Measurements from ENCODE around the gene RNF123.
"Not testable (repeated sequence)": the region's sequence is repeated elsewhere in the genome, so short reads cannot be mapped to it uniquely, and the experiment has no call there.

Gene RNF123

DNA sequence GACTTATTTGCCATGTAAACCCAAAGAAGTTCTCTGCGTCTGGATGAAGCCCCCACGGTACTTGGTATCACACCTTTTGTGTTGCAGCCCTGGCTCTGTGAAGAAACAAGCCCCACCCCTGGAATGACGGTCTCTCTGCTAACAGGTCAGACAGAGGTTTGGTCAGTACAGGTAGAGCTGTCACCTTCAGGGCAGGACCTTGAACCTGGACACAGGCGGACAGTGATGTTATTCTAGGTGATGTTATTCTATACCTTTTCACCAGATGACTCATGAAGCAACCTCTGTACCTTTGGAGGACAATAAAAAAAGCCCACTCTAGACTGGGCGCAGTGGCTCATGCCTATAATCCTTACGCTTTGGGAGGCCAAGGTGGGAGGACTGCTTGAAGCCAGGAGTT, 45.4 kb downstream of the RNF123 start:
- DNase-seq = no peak

DNA sequence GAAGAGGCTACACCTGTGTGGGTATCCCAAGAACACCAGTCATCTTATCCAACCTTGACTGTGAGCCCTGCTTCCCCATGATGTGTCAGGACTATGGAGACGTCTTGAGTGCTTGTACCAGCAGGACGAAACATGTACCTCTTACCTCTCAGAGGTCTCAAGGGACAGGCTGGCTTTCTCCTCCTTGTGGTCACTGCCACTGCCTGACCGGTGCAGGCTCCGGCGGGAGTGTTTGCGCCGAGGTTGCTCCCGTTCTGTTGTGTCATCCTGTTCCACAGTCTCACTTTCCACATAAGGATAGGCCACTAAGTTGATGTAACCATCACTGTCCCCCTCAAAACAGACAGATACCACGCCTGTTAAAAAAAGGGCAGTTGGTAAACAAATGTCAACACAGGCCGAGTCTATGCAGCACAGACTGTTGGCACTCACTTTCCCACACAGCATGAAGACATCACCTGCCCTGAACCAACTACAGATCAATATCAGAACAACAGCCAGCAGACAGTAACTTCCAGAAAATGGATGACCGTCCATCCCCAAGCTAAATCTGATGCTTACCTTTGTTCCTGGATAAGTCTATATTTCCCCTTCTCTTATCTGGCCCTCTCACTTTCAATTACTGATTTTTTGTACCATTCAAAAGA, 48.8 kb downstream of the RNF123 start:
- DNase-seq = no peak

DNA sequence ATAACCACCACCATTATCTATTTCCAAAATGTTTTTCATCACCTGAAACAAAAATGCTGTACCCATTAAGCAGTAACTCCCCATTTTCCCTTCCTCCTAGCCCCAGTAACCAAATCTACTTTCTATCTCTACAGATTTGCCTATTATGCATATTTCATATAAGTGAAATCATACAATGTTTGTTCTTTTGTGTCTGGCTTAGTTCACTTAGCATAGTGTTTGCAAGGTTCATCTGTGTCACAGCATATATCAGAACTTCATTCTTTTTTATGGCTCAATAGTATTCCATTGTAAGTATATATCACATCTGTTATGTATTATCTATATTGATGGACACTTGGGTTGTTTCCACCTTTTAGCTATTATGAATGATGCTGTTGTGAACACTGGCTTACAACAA, 51.1 kb downstream of the RNF123 start:
- no peak for DNase-seq

GRCh38 chr3:49745986-49746385, 56.6 kb downstream of the RNF123 start:
- no peak for DNase-seq

- DNase-seq = no peak
Measured at GRCh38 chr3:49747792-49748480, 58.6 kb downstream of the RNF123 start.

DNA sequence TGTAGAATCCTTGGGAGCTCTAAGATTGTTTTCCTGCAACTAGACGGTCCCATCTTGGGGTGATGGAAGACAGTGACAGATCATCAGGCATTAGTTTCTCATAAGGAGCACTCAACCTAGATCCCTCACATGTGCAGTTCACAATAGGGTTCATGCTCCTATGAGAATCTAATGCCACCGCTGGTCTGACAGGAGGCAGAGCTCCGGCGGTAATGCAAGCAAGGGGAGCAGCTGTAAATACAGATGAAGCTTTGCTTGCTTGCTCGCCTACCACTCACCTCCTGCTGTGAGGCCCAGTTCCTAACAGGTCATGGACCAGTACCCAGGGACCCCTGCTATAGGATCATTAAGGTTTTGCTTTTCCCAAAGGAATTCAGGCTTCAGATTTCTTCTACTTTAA, 59.5 kb downstream of the RNF123 start:
- DNase-seq = not testable (repeated sequence)

DNA sequence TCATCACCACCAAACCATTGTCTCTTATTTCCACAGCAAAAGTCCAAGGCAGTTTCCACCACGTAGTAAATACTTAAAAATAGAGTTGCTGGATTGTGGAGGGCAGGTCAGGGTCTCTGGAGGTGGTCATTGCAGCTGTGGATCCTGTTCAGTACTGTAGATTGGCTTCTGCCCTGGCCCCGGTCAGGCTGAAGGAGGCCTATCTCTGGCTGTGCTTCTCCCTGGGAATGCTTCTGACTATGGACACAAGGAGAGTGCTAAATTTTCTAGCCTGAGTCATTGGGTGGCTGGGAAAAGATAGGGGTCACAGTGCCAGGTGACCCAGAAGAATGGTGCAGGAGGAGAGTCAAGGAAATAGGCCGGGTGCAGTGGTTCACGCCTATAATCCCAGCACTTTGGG, 60.7 kb downstream of the RNF123 start:
- no peak for DNase-seq

DNA sequence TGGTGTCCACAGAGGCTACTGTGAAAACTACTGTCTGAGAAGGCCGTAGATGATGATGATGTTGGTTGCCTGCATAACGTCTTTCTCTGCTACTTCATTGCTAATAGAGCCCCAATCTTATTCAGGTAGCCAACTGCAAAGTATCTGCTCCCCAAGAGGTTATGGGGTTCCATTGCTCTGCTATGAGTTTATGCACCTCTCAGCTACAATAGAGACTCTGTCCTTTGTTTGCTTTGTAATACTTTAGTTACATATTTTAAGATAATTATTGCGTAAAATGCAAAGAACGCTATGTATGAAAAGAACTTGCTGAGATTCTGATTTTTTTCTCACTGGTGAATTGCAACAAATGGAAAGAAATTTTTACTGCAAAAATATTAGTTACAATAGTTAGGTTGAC, 62.1 kb downstream of the RNF123 start:
- no peak for DNase-seq

DNA sequence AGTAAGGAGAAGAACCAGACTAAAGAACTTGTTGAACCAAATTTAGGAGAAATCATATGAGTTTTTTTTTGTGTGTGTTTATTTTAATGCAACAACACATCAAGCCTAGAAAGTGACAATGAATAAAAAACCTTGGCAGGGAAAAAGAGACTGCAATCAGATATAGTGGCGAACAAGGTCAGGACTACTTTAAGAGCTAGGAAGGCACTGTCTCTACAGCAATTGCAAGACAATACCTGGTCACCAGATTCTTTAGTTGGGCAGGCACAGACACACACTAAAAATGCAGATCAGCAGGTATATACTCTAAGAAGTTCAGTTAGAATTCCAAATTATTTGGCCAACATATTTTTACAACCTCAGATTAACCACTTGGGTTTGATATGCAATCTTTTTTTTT, 65.2 kb downstream of the RNF123 start:
- DNase-seq = no peak

- DNase-seq = no peak
Measured at GRCh38 chr3:49756036-49756435, 66.7 kb downstream of the RNF123 start.

- DNase-seq = no peak
Measured at GRCh38 chr3:49757197-49757596, 67.8 kb downstream of the RNF123 start.

DNA sequence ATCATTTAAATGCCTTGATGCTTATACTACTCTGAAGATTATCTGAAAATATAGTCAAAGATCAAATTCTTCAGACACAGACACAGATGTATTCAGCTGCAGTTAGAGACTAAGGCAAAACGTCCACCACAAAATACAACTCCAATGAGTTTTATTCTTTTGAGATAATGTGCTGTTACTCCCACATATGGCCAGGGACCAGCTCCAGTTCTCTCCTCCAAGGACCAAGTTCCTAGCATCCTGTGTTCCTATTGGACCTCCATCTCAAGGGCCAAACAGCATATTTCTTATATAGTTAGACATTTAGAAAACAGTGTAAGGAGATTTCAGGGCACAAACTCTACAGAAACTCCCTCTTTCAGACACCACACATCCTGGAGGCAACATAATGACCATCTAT, 69.9 kb downstream of the RNF123 start:
- no peak for DNase-seq

DNA sequence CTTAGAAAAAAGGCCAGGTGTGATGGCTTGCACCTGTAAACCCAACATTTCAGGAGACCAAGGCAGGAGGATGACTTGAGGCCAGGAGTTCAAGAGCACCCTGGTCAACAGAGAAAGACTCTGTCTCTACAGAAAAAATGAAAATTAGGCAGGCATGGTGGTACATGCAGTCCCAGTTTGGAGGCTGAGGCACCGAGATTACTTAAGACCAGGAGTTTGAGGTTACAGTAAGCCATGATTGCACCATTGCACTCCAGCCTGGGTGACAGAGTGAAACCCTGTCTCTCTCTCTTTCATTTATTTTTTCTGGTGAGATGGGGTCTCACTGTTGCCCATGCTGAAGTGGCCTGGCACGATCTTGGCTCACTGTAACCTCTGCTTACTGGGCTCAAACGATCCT, 72.3 kb downstream of the RNF123 start:
- no peak for DNase-seq

DNA sequence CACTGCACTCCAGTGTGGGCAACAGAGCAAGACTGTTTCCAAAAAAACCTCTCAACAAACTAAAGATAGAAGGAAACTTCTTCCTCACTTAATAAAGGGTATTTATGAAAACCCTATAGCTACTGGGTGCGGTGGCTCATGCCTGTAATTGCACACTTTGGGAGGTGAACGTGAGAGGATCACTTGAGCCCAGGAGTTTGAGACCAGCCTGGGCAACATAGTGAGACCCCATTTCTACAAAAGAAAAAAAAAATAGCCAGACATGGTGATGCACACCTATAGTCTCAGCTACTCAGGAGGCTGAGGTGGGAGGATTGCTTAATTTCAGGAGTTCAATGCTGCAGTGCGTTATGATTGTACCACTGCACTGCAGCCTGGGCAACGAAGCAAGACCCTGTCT, 74.6 kb downstream of the RNF123 start:
- DNase-seq = no peak

GRCh38 chr3:49769286-49769915, 80.0 kb downstream of the RNF123 start:
- no peak for DNase-seq

DNA sequence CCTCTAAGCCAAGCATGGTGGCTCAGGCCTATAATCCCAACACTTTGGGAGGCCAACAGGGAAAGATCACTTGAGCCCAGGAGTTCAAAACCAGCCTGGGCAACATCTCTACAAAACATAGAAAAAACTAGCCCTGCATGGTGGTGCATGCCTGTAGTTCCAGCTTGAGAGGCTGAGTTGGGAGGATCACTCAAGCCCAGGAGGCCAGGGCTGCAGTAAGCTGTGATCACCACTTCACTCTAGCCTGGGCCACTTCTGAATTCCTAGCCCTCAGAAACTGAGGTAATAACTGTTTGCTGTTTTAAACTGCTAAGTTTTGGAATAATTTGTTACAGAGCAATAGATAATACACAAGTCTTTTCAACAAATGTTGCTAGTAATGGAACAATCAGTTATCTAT, 80.6 kb downstream of the RNF123 start:
- no peak for DNase-seq
